ENCODE results near the gene PGM3. TPM values are rescaled to one million over a fixed set of nuclear protein-coding genes. Genes with fewer than 3 reads are reported as not detected.

PGM3 gene
- 156 and 176 TPM in 2 replicates for total RNA-seq

DNA sequence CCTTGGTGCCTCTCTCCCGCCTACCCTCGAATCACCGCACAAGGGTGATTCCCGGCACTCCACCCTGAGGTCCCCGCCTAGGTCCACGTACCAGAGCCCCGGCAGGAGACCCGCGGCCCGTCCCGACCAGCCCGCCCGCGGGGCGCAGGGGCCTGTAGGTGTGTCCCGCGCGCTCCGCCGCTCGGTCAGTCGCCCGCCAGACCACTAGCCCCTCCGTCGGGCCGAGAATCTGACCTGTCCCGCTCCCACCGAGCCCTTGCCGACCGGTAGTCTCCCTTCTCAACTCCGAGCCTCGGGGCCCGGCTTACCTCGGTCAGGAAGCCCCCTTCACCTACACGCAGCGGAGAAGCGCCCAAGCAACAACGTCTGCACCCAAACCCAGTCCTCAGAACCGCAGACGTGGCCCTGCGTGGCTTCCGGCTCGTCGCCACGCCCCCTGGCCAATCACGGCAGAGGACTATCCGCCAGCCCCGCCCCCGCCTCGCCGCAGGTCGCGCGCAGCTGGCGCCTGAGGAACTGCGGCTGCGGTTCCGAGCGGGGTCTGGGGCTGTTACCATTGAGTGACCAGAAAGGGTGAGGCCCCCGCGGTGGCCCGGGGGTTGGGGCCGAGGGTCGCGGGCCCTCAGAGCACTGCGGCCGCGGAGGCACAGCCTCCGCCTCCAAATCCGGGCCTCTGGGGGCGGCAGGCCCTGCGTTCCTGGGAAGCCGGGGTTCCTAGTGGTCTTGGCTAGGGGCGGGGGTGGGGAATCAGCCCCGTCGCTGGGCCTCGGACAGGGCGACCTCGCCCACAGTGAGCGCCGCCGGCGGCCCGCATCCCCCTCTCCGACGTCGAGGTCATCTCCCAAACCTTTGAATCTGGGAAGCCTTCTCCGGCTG is at the start of gene PGM3, which contains the start of gene RWDD2A:
TSS of gene PGM3 (minus strand) at position 395 of the 876 bp plus-strand sequence. CDS start 2,253 bp downstream, outside the sequence.
TSS of gene RWDD2A (plus strand) at position 487 of the 876 bp plus-strand sequence. CDS start 1,095 bp downstream, outside the sequence.

Other genes starting within 250 kb of the PGM3 start
- 4.8 and 5.5 TPM in 2 replicates for gene UBE3D, start 127.4 kb downstream of the PGM3 start, total RNA-seq
- gene DOP1A, start 125.6 kb downstream of the PGM3 start, total RNA-seq = 18.6 and 26.5 TPM in 2 replicates
- 5.0 and 5.9 TPM in 2 replicates for gene RWDD2A, start 92 bp upstream of the PGM3 start, total RNA-seq
- gene ME1, start 237.8 kb upstream of the PGM3 start, total RNA-seq = 28.3 and 30.8 TPM in 2 replicates

Measured in smooth muscle cell of bladder (primary cell).